Measurements from ENCODE around the gene ABL1.

The ABL1 gene

DNA sequence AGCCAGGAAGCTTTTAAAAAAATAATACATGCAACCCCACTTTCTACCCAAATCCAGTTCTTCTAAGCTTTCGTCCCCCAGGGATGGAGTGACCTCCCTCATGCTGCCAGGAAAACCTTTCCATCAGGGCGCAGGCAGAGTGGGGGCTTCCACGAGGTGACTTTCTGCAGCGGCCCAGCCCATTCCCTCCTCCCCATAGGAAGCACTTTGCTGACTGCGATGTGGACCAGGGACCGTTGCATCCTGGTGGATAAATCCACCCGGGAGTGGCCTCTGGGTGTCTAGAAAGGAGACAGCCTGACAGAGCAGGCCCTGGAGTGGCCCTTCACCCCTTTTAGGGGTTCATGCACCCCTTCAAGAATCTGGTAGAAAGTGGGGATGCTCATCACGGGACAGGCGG lies 60.0 kb downstream of the ABL1 start:
- H3K4me3 ChIP-seq (ENCODE audit: low read depth, low read length): no peak overlapping the region
- TF ChIP-seq, protein P1, sequence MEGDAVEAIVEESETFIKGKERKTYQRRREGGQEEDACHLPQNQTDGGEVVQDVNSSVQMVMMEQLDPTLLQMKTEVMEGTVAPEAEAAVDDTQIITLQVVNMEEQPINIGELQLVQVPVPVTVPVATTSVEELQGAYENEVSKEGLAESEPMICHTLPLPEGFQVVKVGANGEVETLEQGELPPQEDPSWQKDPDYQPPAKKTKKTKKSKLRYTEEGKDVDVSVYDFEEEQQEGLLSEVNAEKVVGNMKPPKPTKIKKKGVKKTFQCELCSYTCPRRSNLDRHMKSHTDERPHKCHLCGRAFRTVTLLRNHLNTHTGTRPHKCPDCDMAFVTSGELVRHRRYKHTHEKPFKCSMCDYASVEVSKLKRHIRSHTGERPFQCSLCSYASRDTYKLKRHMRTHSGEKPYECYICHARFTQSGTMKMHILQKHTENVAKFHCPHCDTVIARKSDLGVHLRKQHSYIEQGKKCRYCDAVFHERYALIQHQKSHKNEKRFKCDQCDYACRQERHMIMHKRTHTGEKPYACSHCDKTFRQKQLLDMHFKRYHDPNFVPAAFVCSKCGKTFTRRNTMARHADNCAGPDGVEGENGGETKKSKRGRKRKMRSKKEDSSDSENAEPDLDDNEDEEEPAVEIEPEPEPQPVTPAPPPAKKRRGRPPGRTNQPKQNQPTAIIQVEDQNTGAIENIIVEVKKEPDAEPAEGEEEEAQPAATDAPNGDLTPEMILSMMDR (IDR thresholded peaks at IDR 0.05; ENCODE audit: low read depth, low read length): no peak

DNA sequence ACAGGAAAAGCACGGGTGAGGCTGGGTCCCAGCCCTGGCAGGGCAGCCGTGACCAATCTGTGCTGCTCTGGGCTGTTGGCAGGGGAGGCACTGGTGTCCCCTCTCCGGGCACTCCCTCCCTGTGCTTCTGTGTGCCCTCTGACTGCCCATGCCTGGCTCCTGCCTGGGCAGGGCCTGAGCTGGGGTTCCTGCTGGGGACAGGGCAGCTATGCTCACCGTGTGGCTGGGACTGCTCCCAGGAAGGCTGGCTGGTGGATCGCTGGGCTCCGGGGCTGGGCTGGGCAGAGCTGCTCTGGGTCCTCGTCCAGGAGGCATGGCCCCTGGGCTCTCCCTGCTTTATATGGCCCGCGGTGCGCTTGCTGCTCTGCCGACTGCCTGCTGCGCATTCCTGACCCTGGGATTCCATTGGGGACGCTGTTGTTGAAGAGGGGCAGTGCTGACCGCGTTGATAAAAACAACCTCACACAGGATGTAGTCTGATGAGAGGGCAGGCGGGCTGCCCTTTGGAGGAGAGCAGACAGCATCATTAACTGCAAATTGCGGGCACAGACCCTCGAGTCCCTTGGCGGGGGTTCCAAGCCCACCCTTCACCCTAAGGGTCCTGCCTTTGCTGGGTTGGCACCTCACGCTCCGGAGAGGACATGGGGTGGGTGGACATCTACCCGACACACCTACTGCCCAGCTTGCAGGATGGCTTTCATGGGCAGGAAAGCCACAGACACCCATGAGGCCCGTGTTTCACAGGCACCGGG lies 60.6 kb downstream of the ABL1 start:
- TF ChIP-seq, protein P1 (IDR thresholded peaks at IDR 0.05; ENCODE audit: low read depth, low read length): no peak
- H3K4me3 ChIP-seq (ENCODE audit: low read depth, low read length): no peak overlapping the region

GRCh38 chr9:130896233-130897014 lies 61.4 kb downstream of the ABL1 start, which contains the start of gene QRFP:
Gene QRFP, minus strand, starts transcription at chr9:130896812. Its CDS starts 2,974 bp downstream, at chr9:130893838.
- H3K4me3 ChIP-seq (ENCODE audit: low read depth, low read length): no peak within 1 kb of the TSS
- TF ChIP-seq, protein P1 (IDR thresholded peaks at IDR 0.05; ENCODE audit: low read depth, low read length): no peak

DNA sequence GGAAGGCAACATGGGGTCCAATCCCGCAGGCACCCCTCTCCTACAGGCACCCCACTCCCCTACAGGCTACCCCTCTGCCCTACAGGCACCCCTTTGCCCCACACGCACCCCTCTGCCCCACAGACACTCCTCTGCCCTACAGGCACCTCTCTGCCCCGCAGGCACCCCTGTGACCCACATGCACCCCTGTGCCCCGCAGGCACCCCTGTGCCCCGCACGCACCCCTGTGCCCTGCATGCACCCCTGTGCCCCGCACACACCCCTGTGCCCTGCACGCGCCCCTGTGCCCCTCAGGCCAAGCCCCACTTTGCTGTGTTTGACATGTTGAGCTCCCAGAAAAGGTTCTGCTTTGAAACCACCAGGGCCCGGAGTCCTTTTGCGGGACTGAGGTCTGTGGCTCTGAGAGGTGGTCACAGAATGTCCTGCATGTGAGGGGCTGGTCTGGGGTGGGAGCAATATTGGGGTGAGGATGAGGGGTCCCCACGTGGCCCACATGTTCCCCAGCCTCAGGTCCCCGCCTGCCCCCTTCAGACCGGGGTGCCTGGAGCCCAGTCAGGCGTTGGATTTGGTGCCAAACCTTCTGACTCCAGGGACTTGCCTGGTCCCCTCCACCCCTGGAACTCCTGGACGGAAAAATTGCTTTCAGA lies 62.2 kb downstream of the ABL1 start:
- TF ChIP-seq, protein P1 (IDR thresholded peaks at IDR 0.05; ENCODE audit: low read depth, low read length): no peak
- no peak overlapping the region for H3K4me3 ChIP-seq (ENCODE audit: low read depth, low read length)

- no peak overlapping the region for H3K4me3 ChIP-seq (ENCODE audit: low read depth, low read length)
- TF ChIP-seq, protein P1 (IDR thresholded peaks at IDR 0.05; ENCODE audit: low read depth, low read length): no peak
Observed at GRCh38 chr9:130897848-130898551, 62.9 kb downstream of the ABL1 start.

- TF ChIP-seq, protein P1 (IDR thresholded peaks at IDR 0.05; ENCODE audit: low read depth, low read length): no peak
- H3K4me3 ChIP-seq (ENCODE audit: low read depth, low read length): no peak overlapping the region
Observed at GRCh38 chr9:130898552-130898852, 63.4 kb downstream of the ABL1 start.
